GM12801 (cell line): ENCODE results near the gene FSTL4.

Source experiments
- TF ChIP-seq, protein P1 (sequence below): IDR thresholded peaks from one replicate; pipeline ENCODE4 v1.5.1; 2011; ENCODE audit warnings: control low read depth; ENCODE audit not compliant: insufficient read length; ENCODE audit errors: extremely low read depth

The FSTL4 gene

DNA sequence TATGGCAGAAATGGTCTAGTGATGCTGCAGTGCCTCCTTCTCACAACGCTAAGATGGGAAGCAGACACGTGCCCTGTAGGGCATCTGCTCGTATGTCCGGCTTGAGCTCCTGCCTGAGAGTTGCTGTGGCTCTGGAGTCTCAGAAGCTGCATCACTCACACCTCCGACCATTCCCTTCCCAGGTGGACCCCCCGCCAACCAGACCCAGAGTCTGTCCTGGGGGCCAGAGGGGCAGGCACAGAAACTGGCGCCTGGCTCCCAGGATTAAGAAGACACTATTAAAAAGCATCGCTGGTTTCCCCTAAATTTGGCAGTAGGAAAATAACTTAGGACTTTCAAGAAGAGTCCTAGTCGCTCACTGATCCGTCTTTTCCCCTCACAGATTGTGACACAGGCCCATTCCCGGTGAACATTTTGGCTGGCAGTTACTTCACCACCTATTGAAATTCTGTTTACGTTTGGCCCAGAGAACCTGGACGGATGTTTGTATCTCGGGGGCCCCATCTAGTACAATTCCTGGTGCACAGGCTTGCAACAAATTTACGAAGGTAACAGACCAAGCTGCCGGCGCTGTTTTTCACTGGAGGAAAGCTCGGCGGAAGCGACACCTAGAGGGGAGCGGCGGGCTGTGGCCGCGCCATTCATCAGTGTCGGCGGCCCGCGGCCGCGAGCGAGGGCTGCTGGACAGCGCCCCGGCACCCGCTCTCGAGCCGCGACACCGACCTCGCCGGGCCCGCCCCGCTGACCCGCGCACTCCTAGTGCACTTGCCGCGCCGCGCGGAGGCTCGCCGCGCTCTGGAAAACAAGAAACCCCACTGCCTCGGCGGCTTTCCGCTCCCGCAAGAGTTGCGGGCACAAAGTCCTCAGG is 1.6 kb downstream of the FSTL4 start:
- TF ChIP-seq, protein P1, sequence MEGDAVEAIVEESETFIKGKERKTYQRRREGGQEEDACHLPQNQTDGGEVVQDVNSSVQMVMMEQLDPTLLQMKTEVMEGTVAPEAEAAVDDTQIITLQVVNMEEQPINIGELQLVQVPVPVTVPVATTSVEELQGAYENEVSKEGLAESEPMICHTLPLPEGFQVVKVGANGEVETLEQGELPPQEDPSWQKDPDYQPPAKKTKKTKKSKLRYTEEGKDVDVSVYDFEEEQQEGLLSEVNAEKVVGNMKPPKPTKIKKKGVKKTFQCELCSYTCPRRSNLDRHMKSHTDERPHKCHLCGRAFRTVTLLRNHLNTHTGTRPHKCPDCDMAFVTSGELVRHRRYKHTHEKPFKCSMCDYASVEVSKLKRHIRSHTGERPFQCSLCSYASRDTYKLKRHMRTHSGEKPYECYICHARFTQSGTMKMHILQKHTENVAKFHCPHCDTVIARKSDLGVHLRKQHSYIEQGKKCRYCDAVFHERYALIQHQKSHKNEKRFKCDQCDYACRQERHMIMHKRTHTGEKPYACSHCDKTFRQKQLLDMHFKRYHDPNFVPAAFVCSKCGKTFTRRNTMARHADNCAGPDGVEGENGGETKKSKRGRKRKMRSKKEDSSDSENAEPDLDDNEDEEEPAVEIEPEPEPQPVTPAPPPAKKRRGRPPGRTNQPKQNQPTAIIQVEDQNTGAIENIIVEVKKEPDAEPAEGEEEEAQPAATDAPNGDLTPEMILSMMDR = no peak

DNA sequence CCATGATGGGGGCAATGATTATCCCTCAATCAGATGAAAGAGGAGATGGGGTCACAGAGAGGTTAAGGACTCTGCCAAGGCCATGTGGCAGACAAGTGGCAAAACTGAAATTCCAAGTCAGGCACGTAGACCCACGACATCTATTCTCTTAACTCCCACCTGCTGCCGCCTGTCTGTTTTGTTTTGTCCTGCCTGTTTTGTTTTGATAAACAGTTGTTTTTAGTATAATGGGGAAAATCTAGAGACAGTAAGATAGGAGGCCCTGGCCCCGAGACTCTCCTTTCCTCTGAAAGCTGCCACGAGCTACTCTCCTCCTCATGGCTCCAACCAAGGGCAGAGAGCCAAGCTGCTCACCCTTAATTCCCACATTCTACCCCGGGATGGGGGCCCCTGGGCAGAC is 4.9 kb downstream of the FSTL4 start:
- TF ChIP-seq, protein P1 = no peak

DNA sequence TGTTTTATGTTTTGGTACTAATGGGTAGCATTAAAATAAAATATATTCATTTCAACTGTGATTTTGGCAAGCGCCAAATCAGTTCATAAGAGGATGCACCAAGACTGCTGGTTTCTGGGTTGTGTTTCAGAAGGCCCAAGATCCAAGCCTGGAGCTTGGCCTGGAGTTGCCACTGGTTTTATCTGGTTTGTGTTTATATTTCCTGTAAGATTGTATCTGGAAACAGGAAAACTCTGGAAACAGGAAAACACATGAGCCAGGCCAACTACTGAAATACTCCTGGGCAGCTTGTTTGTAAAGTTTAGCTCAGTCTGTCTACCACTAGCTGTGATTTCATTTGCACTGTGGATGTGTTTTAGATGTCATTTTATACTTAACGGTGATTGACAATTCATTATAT is 5.5 kb downstream of the FSTL4 start:
- TF ChIP-seq, protein P1 = no peak

DNA sequence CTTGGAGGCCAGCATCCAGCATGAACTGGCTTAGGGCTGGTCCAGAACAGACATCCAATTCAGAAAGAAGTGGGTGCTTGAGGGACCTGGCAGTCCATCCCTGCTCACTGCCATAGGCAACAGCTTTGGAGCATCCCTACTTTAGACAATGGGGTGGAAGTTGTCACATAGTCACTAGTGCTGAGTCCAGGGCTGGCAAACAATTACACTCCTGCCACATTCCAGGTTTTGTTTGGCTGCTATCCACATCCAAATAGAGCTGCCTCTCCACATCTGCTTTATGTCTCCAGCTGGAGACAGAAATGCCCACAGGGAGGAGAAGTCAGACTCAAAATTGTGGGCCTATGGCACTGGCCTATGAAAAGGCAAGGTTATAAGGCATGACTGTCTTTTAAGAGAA is 7.0 kb downstream of the FSTL4 start:
- TF ChIP-seq, protein P1 = no peak

DNA sequence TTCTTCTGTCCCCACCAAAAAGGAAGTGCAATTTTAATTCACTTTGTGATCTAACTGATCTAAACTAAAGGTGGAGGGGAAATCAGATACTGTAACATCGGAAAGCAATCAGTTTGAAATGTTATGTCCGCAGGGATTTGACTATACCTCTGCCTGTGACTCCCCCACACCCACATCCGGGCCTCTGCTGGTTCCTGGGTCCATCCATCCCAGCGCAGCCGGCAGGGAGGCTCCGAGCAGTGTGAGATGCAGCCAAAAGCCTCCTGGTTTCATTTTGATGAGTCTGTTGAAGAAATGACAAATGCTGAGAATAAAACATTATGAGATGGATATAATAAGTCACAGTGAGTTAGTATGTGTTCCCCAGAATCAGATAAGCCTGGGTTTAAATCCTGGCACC is 8.6 kb downstream of the FSTL4 start:
- TF ChIP-seq, protein P1 = no peak

DNA sequence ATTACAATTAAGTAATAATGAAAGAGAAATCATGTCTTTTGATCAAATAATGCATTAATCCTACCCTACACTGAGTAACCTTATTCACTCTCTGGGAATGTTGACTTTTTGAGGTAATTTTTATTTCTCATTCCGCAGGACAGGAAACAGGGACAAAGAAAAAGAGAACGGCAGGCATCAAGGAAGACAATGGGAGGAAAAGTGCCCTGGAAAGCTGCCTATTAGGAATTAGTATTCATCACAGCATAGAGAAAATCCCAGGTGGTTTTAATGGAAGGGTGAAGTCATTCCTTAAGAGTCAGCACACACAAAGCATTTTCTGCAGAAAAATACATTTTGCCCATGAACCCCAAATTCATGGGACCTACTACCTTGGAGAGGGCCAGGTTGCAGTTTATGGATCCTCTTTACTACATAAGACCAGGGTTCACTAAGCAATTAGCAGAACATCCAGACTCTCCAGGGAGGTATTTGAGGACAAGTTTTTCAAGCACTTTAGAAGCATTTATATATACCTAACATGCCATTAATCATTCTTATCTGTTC is 9.4 kb downstream of the FSTL4 start:
- TF ChIP-seq, protein P1 = no peak

DNA sequence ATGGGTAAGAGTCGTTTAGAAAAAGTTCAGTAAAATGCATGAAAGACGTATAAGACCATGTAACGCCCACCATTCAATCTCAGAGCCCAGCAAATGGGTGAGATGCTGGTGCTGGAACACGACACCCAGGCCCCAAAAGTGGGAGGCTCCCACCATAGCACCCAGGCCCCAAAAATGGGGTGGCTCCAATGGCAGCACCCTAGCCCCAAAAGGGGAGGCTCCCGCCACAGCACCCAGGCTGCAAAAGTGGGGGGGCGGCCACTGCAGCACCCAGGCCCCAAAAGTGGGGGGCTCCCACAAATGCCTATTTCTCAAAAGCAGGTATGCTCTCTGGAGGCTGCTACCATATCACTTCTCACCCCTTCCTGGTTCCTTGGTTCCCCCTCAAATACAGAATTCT is 12.7 kb downstream of the FSTL4 start:
- TF ChIP-seq, protein P1 = no peak
